NCI-H1436 (cell line): ENCODE measurements around the gene RBPJ.
"Not testable (repeated sequence)": the region's sequence is repeated elsewhere in the genome, so short reads cannot be mapped to it uniquely, and the experiment has no call there.

Experiments
- DNase-seq: peaks from one replicate; lab custom pipeline; 2025; lab: John Stamatoyannopoulos, UW

The RBPJ gene

GRCh38 chr4:26342328-26343037, 21.7 kb downstream of the RBPJ start:
- no peak for DNase-seq

- DNase-seq, result no peak
Observed at GRCh38 chr4:26343038-26343398, 22.2 kb downstream of the RBPJ start.

GRCh38 chr4:26344901-26345564, 24.2 kb downstream of the RBPJ start:
- DNase-seq, result no peak

GRCh38 chr4:26345565-26345938, 24.7 kb downstream of the RBPJ start:
- no peak for DNase-seq

- no peak for DNase-seq
Observed at GRCh38 chr4:26346203-26346620, 25.4 kb downstream of the RBPJ start.

GRCh38 chr4:26349496-26349895, 28.7 kb downstream of the RBPJ start:
- no peak for DNase-seq

GRCh38 chr4:26351685-26352084, 30.9 kb downstream of the RBPJ start:
- DNase-seq, result no peak

GRCh38 chr4:26354491-26354890, 33.7 kb downstream of the RBPJ start:
- no peak for DNase-seq

GRCh38 chr4:26355392-26356052, 34.7 kb downstream of the RBPJ start:
- no peak for DNase-seq

- no peak for DNase-seq
Observed at GRCh38 chr4:26356081-26356501, 35.3 kb downstream of the RBPJ start.

GRCh38 chr4:26359521-26359920, 38.7 kb downstream of the RBPJ start:
- DNase-seq, result not testable (repeated sequence)

GRCh38 chr4:26360273-26360672, 39.5 kb downstream of the RBPJ start:
- DNase-seq, result no peak

GRCh38 chr4:26360864-26361263, 40.0 kb downstream of the RBPJ start:
- DNase-seq, result no peak

GRCh38 chr4:26361297-26361696, 40.5 kb downstream of the RBPJ start:
- no peak for DNase-seq

- DNase-seq, result no peak
Observed at GRCh38 chr4:26362745-26363439, 42.1 kb downstream of the RBPJ start.

GRCh38 chr4:26365537-26366150, 44.8 kb downstream of the RBPJ start:
- DNase-seq, result no peak

GRCh38 chr4:26367811-26368210, 47.0 kb downstream of the RBPJ start:
- DNase-seq, result no peak

GRCh38 chr4:26368685-26369084, 47.9 kb downstream of the RBPJ start:
- DNase-seq, result no peak

- no peak for DNase-seq
Observed at GRCh38 chr4:26369132-26369531, 48.3 kb downstream of the RBPJ start.

- DNase-seq, result no peak
Observed at GRCh38 chr4:26369581-26369980, 48.8 kb downstream of the RBPJ start.

GRCh38 chr4:26372076-26372475, 51.3 kb downstream of the RBPJ start:
- DNase-seq, result no peak

GRCh38 chr4:26372525-26373172, 51.8 kb downstream of the RBPJ start:
- DNase-seq, result peak; percentile 41
